GM23248 (cell line): Measurements from ENCODE around the gene PLA2G4D. TPM values are rescaled to one million over a fixed set of nuclear protein-coding genes. Genes with fewer than 3 reads are reported as not detected.

ENCODE experiments used
- DNase-seq: peaks from one replicate; pipeline ENCODE4 v3.0.0-alpha.2; 2015
- H2AFZ ChIP-seq: fragments of 200-600 bp; sonication (generic); 2 replicates; pipeline ENCODE4 v1.6.1; 2016; ENCODE audit warnings: antibody characterized with exemption
- H3F3A ChIP-seq: fragments of 200-600 bp; sonication (generic); 2 replicates; pipeline ENCODE4 v1.6.1; 2016; ENCODE audit warnings: mild to moderate bottlenecking, antibody characterized with exemption, mixed run types; ENCODE audit not compliant: insufficient read depth
- H3K27ac ChIP-seq: fragments of 200-600 bp; sonication (generic); 2 replicates; pipeline ENCODE4 v1.5.1; 2016; ENCODE audit warnings: mild to moderate bottlenecking
- H3K27me3 ChIP-seq: fragments of 200-600 bp; sonication (generic); replicated peaks from 2 replicates; pipeline ENCODE4 v1.6.1; 2016; ENCODE audit warnings: mild to moderate bottlenecking; ENCODE audit not compliant: insufficient read depth
- H3K36me3 ChIP-seq: fragments of 200-600 bp; sonication (generic); 2 replicates; pipeline ENCODE4 v1.6.1; 2016; ENCODE audit warnings: low read depth, mild to moderate bottlenecking
- H3K4me1 ChIP-seq: fragments of 200-600 bp; sonication (generic); 2 replicates; pipeline ENCODE4 v1.6.1; 2016; ENCODE audit warnings: mild to moderate bottlenecking; ENCODE audit not compliant: insufficient read depth
- H3K4me2 ChIP-seq: fragments of 200-600 bp; sonication (generic); one replicate; pipeline ENCODE4 v1.6.1; 2016; ENCODE audit warnings: mild to moderate bottlenecking; ENCODE audit not compliant: unreplicated experiment
- H3K4me3 ChIP-seq: fragments of 200-600 bp; sonication (generic); 2 replicates; pipeline ENCODE4 v1.5.1; 2016; ENCODE audit warnings: mild to moderate bottlenecking
- H3K79me2 ChIP-seq: fragments of 200-600 bp; sonication (generic); 2 replicates; pipeline ENCODE4 v1.6.1; 2016; ENCODE audit warnings: mild to moderate bottlenecking; ENCODE audit not compliant: insufficient read depth
- H3K9ac ChIP-seq: fragments of 200-600 bp; sonication (generic); 2 replicates; pipeline ENCODE4 v1.6.1; 2016; ENCODE audit warnings: mild to moderate bottlenecking
- H3K9me2 ChIP-seq: fragments of 200-600 bp; sonication (generic); 2 replicates; pipeline ENCODE4 v1.6.1; 2016; ENCODE audit warnings: mixed run types, mild to moderate bottlenecking, moderate library complexity; ENCODE audit not compliant: insufficient read depth
- H3K9me3 ChIP-seq: fragments of 200-600 bp; sonication (generic); one replicate; pipeline ENCODE4 v1.6.1; 2017; ENCODE audit warnings: low read depth
- H4K20me1 ChIP-seq: fragments of 200-600 bp; sonication (generic); 2 replicates; pipeline ENCODE4 v1.6.0; 2016; ENCODE audit not compliant: insufficient read depth
- EZH2 ChIP-seq: fragments of 200-600 bp; sonication (generic); IDR thresholded peaks from 2 replicates; pipeline ENCODE4 v1.6.1; 2018; ENCODE audit warnings: antibody characterized with exemption, mild to moderate bottlenecking; ENCODE audit not compliant: insufficient read depth, poor library complexity, severe bottlenecking
- EZH2phosphoT487 ChIP-seq: fragments of 200-600 bp; sonication (generic); IDR thresholded peaks from 2 replicates; pipeline ENCODE4 v1.6.1; 2018; ENCODE audit warnings: antibody characterized with exemption, moderate library complexity, mild to moderate bottlenecking, low read depth; ENCODE audit not compliant: insufficient read depth
- WGBS, 2 experiments: methylation state at CpG; one replicate each; pipeline ENCODE4 v1.1.6; 2015 to 2017; ENCODE audit warnings: low lambda C conversion rate in 2 of 2, low coverage in 1 of 2; ENCODE audit errors: missing lambda C conversion rate in 2 of 2; 5-methylcytosine and 5-hydroxymethylcytosine counted together
- in situ Hi-C: fragments of 300-500 bp; cut with MboI; formaldehyde crosslinking; loops from 2 replicates; pipeline ENCODE4 v1.15.0; 2020
- polyA plus RNA-seq: library from polyadenylated mRNA; unstranded; fragments of >200 nt; fragmentation: Nextera tagmentation; extraction: Ambion mirVana; gene quantifications from 2 replicates; pipeline ENCODE4 v1.2.1, GENCODE V29; 2016
- total RNA-seq: library from RNA; depleted of rRNA; stranded (reverse); fragments of >200 nt; shearing (Covaris generic); gene quantifications from 2 replicates; pipeline ENCODE4 v1.2.3, GENCODE V29; 2014

PLA2G4D gene
- total and polyA plus RNA-seq, 2 experiments from 2014 or later = not detected

DNA sequence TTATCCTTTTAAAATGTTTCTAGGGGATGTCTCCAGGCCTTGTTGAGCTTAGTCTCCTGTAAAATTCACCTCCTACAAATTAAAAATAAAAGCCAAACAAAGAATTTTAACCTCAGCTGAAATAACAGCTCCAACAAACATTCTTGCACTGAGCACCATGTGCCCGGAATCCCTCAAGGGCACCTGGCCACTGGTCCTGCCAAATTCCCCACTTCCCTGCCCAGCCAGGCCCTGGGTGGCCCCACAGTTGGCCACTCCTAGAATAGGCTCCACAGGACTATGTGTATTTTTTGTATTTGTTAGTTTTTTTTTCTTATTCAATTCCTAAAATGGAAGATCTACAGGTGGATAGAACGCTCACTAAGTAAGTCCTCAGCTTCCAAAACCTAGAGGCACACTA is 40.4 kb downstream of the PLA2G4D start:
- TF ChIP-seq EZH2 (no peak), EZH2phosphoT487 (no peak)
- Histone ChIP-seq H3K27me3 (peaks cover 16% of the 10 kb centered on the region), H3K4me3 (no peak overlapping the region), H3K9ac (no peak overlapping the region), H3K79me2 (no peaks in the 10 kb centered on the region), H3K36me3 (no peaks in the 10 kb centered on the region), H3K9me2 (no peaks in the 10 kb centered on the region), H3F3A (no peaks in the 10 kb centered on the region), H3K4me2 (no peak overlapping the region), H3K27ac (no peak overlapping the region), H4K20me1 (no peaks in the 10 kb centered on the region), H2AFZ (no peak overlapping the region), H3K9me3 (no peaks in the 10 kb centered on the region), H3K4me1 (no peaks in the 10 kb centered on the region)
- in situ Hi-C loops = no loop called here
- 79 to 89% methylated on average over 2 of the region's 2 CpGs for WGBS, 2 experiments
- no peak for DNase-seq

DNA sequence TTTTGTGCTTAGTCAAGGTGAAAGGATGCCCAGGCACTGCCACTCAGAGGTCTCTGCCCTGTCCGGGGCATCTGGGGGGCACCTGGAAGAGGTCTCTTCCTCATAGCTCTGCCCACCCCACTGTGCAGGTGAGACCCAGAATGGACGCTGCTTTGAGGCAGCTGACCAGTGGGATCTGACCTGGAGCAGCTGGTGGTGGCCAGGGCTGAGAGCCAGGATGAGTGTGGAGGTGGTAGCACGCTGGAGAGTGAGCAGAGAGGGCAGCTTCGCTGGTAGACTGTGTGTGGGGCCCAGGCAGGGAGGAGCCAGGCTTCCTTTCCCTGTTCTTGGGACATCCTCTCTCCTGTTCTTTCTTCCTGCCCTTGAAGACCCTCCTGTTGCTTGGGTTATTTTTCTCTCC is 41.4 kb downstream of the PLA2G4D start:
- Histone ChIP-seq H2AFZ (no peak overlapping the region), H3K79me2 (no peaks in the 10 kb centered on the region), H3K9ac (no peak overlapping the region), H3K36me3 (no peaks in the 10 kb centered on the region), H3K27me3 (peaks cover 16% of the 10 kb centered on the region), H3K9me3 (no peaks in the 10 kb centered on the region), H3K4me1 (no peaks in the 10 kb centered on the region), H3K4me2 (no peak overlapping the region), H3K27ac (no peak overlapping the region), H3K9me2 (no peaks in the 10 kb centered on the region), H3F3A (no peaks in the 10 kb centered on the region), H4K20me1 (no peaks in the 10 kb centered on the region), H3K4me3 (no peak overlapping the region)
- in situ Hi-C loops = no loop called here
- TF ChIP-seq EZH2phosphoT487 = no peak
- TF ChIP-seq EZH2 = no peak
- no peak for DNase-seq
- 64 to 67% methylated on average over 4 of the region's 4 CpGs for WGBS, 2 experiments

DNA sequence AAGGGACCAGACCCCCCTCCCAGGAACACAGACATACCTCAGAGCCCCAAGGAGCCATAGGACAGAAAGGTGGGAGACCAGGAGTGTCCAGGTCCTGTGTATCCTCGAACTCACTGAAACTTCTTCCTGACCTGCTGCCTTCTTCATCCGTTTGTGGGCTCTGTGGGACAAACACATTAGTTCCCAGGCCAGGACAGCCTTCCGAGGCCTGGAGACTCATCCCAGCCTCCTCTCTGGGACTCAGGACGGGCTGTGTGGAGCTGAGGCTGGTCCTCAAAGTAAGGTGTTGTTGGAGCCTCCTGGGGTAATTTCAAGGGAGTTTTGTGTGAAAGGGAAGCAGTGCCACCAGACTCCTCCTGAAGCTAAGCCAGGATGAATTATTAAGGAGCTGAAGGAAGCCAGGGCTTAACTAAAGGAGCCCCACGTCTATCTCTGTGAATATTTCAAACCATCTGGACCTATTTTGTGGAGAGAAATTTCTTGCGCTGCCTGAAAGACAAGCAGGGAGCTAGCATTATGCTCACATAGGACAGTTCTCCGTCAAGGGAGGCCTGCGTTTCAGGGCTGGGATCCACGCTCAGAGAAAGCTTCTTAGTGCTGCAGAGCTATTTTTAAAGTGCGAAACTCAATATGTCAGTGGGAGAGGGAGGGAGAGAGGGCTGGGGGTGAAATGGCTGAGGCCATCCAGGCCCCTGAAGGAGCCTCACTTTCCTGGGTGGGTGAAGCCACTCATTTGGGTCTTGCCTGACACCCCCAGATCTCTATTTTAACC is 43.7 kb downstream of the PLA2G4D start:
- 59 to 60% methylated on average over 10 of the region's 10 CpGs for WGBS, 2 experiments
- H3K27ac ChIP-seq = no peak overlapping the region
- H3K9me2 ChIP-seq = no peaks in the 10 kb centered on the region
- in situ Hi-C loops = no loop called here
- no peaks in the 10 kb centered on the region for H3K9me3 ChIP-seq
- no peak overlapping the region for H3K9ac ChIP-seq
- H3K27me3 ChIP-seq = peaks cover 16% of the 10 kb centered on the region
- no peak for TF ChIP-seq EZH2
- no peak for TF ChIP-seq EZH2phosphoT487
- no peaks in the 10 kb centered on the region for H3K79me2 ChIP-seq
- no peaks in the 10 kb centered on the region for H3F3A ChIP-seq
- H3K4me3 ChIP-seq = no peak overlapping the region
- H4K20me1 ChIP-seq = no peaks in the 10 kb centered on the region
- H3K36me3 ChIP-seq = no peaks in the 10 kb centered on the region
- no peak overlapping the region for H3K4me2 ChIP-seq
- no peak overlapping the region for H2AFZ ChIP-seq
- DNase-seq = no peak
- H3K4me1 ChIP-seq = no peaks in the 10 kb centered on the region

DNA sequence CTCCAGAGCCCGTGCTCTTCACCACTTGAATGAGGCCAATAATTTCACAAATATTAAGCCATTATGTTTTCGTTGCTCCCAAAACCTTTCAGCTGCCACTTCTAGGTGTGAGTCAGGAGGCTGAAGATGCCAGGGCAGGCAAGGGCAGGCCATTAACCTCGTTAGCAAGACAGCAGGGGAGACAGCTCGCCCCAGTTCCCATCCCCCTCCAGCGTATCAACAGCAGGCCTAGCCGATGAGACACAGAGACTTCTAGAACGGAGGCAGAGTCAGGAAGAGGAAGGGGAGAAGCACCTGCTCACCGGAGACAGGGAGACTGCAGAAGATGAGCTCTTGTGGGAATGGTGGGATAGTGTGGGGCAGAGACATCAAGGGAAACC is 45.6 kb downstream of the PLA2G4D start:
- Histone ChIP-seq H3K9ac (no peak overlapping the region), H3K36me3 (no peaks in the 10 kb centered on the region), H3K9me3 (no peaks in the 10 kb centered on the region), H3K4me3 (no peak overlapping the region), H3K4me2 (no peak overlapping the region), H3K79me2 (no peaks in the 10 kb centered on the region), H3F3A (no peaks in the 10 kb centered on the region), H3K9me2 (no peaks in the 10 kb centered on the region), H4K20me1 (no peaks in the 10 kb centered on the region), H3K27ac (no peak overlapping the region), H3K27me3 (peaks cover 6% of the 10 kb centered on the region), H3K4me1 (no peaks in the 10 kb centered on the region), H2AFZ (no peak overlapping the region)
- in situ Hi-C loops = no loop called here
- TF ChIP-seq EZH2 (no peak), EZH2phosphoT487 (no peak)
- 64 to 66% methylated on average over 8 of the region's 8 CpGs for WGBS, 2 experiments
- DNase-seq = no peak
